Activated CD4-positive, alpha-beta T cell treated with anti-CD3 and anti-CD28 coated beads, Interleukin-2, amount 50 U/mL, for 24 hours (primary cell): ENCODE data around the gene CENPT.
"Not testable (repeated sequence)": the region's sequence is repeated elsewhere in the genome, so short reads cannot be mapped to it uniquely, and the experiment has no call there.

Experiments used
- DNase-seq, 2 donors: peaks; one replicate each; pipeline ENCODE4 v3.0.0-alpha.2; 2020; ENCODE audit warnings: low read depth in 1 of 2, low spot score in 1 of 2

Gene CENPT

DNA sequence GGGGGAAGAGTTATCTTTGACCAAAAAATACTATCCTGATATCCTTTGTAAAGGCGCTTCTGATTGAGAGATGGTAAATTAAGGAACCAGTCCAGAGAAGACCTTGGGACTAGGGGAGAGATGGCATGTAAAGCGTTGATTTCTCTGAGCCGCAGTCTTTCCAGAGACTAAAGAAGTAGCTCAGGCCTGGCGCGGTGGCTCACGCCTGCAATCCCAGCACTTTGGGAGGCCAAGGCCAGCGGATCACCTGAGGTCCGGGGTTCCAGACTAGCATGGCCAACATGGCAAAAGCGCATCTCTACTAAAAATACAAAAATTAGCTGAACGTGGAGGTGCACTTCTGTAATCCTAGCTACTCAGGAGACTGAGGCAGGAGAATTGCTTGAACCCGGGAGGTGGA, 625 bp upstream of the CENPT start:
- no peak for DNase-seq

DNA sequence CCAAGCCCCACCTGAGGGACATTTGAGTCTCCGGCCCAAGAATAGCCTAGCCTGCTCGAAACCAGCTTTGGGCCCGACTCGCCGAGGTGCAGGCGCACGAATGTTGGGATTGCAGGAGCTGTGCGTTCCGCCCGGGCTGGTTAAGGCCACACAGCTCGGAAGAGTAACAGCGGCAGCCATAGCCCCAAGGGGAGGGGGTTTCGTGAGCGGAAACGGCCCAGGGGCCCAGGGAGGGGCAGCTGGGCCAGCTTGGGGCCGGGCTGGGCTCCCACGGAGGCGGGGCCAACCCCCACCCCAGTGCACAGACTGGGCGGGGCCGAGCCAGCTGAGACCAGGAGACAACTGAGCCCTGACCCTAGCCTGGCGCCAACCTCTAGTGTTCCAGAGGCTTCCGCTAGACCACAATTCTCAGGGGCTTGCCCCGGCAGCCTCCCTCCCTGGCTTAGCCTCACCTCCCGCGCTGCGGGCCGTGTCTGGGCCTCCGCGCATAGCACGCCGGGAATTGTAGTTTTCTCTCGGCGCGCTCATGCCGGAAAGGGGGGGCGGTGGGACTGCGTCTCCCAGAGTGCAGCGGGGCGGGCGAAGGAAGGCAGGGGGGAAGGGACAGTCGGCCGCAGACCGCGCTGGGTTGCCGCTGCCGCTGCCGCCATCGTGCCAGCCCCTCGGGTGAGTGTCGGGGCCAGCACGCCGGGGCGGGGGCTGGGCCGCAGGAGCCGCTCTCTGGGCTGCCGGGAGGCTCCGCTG, 1.0 kb downstream of the CENPT start, which contains the start of gene NUTF2:
TSS of gene NUTF2 (plus strand) at position 614 of the 744 bp plus-strand sequence. CDS start 18,198 bp downstream, outside the sequence.
- DNase-seq, result peak; percentile 92 to 94

DNA sequence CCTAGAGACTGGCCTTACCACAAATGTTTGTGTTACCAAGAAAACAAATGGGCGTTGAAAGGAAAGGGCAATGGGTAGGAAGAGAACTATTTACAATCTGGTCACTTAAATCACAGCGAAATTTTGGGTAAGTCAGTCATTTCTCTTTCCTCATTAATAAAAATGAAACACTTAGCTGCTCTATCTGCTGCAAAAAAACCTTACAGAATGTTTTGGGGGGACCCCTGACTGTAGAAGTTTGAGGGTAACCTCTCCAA, 1.5 kb downstream of the CENPT start:
- DNase-seq, result no peak

DNA sequence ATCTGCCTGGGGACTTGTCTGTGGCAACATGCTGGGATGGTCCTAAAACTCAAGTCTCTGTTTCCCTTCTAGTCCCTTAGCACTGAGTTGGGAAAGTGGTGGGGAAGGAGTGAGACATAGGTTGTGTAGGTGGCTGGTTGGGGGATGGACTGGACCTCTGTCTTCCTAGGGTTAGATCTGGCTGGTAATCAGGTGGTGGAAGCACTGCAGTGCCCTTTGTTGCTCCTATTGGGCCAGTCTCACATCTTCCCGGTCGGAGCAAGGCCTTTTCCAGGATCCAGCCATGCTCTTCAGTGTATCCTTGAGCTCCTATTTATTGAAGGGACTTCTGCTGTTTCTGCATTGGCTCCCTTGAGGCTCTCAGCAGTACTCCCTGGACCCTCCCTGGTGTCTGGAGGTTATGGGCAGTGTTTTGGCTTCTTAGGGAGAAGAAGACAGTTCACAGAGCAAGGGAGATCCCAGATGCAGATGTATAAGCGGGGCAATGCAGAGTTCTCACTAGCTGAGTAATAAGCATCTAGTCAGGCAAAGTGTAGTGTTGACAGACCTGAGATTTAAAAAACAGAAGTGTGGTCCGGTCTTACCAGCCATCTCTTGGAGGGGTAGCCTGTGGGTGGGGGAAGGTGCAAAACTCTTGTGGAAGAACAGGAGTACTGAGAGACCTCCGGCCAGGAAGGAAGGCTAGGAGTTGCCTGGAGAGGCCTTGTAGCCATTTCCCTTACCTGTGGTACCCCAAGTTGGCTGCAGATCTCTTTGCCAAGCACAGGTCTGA, 2.0 kb downstream of the CENPT start:
- no peak for DNase-seq

DNA sequence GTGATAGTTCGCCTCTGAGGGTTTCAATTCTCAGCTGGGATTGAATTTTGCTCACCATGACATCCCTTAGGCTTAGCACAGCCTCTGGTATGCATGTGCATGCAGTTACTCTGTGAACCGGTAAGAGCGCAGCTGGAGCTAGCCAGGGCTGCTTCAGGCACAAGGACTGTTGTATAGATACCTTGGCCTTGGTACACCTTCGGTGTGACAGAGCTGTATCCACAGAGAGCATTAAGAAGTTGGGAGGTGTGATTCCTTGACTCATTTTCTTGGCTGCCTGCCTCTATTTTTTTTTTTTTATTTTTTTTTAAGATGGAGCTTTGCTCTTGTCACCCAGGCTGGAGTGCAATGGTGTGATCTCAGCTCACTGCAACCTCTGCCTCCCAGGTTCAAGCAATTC, 3.0 kb downstream of the CENPT start:
- DNase-seq, result no peak

DNA sequence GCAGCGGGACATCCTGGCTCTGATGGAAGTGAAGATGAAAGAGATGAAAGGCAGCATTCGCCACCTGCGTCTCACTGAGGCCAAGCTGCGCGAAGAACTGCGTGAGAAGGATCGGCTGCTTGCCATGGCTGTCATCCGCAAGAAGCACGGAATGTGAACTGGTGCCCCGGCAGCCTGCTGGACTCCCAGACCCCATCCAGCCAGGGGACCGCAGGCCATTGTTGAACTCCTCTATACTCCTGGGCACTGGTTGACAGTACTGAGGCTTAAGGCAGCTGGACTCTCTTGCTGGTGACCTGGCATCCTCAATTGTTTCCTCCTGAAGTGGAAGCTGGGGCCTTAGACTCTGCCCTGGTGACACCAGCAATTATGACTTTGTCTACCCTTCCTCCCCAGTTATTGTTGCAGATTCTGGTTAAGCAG, 4.1 kb downstream of the CENPT start:
- DNase-seq, result peak in 1 of 2 donors; percentile 19

DNA sequence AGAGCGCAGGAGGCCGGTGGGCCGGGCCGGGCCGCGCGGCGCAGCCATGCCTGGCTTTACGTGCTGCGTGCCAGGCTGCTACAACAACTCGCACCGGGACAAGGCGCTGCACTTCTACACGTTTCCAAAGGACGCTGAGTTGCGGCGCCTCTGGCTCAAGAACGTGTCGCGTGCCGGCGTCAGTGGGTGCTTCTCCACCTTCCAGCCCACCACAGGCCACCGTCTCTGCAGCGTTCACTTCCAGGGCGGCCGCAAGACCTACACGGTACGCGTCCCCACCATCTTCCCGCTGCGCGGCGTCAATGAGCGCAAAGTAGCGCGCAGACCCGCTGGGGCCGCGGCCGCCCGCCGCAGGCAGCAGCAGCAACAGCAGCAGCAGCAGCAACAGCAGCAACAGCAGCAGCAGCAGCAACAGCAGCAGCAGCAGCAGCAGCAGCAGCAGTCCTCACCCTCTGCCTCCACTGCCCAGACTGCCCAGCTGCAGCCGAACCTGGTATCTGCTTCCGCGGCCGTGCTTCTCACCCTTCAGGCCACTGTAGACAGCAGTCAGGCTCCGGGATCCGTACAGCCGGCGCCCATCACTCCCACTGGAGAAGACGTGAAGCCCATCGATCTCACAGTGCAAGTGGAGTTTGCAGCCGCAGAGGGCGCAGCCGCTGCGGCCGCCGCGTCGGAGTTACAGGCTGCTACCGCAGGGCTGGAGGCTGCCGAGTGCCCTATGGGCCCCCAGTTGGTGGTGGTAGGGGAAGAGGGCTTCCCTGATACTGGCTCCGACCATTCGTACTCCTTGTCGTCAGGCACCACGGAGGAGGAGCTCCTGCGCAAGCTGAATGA, 4.8 kb downstream of the CENPT start:
- peak; percentile 35 to 42 for DNase-seq

DNA sequence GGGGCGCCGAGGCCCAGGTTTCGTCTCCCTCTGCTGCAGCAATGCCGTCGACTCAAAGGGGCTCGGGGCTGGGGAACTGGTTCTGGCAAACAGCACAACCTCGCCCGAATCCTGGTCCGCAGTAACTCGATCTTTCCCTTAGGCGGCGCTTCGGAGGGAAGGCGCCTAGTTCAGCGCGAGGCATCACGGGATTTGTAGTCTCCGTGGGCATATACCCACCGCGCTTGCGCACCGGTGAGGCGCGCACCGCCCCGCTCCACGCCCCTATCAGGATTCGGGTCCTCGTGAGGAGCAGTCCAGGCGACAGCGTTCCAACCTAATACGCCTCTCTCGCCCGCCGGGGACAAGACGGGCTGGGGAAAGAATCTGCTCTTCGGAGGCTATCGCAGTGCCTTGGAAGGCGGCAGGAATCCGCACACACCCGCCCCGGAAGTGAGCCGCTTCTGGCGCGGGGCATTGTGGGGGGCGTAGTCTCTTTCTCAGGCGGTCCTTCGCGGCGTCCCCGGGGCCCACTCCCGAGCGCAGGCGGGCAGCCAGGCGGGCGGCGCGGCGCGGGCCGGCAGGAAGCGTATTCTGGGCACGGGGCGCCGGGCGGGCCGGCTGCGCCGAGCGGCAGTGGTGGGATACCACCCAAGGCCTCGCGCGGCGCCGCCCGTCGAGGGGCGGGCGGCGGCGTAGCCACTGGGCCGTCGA, 5.5 kb downstream of the CENPT start, which contains the start of gene THAP11:
TSS of gene THAP11 (plus strand) at position 505 of the 693 bp plus-strand sequence. CDS start 235 bp downstream, outside the sequence.
- peak; percentile 92 to 94 for DNase-seq

DNA sequence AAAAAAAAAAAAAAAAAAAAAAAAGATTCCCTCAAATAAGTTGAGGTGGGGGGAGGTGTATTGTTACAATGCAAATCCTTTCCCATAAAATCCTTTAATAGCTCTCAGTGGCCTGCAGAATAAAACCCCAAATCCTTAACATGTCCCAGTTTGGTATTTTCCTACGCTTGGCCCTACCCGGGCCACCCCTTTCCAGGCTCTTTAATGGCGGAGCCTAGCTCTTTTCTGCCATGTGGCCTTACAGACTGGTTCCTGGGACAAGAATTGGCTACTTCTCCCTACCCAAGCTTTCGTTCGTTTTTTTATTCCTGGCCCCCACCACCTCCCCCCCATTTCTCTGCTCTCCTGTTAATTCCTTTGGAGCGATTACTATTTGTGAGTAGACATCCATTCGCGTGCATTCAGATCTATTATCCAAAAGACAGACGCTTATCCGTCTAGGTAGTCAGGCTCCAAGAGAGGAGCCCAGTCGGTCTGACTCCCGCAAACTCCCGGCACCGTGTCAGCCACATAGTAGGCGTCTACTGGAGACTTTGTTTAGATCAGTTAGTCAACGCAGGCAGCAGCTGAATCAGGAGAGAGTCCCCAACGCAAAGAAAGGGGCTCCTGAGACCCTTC, 6.2 kb downstream of the CENPT start:
- DNase-seq, result no peak

DNA sequence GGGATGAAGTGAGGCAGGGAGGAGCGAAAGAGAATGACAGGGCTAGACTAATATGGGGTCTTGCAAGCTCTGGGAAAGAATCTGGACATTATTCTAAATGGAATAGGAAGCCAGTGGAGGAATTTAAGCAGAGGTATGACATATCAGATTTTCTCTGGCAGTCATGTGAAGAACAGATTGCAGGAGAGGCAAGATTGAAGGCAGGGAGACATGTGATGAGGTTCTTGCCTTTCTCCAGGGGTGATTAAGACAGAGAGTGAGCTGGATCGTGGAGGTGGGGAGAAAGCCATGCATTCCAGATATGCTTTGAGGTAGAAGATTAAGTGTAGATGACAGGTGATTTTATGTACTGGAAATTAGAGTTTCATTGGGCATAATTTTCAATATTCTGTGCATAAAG, 9.7 kb downstream of the CENPT start:
- DNase-seq, result no peak

DNA sequence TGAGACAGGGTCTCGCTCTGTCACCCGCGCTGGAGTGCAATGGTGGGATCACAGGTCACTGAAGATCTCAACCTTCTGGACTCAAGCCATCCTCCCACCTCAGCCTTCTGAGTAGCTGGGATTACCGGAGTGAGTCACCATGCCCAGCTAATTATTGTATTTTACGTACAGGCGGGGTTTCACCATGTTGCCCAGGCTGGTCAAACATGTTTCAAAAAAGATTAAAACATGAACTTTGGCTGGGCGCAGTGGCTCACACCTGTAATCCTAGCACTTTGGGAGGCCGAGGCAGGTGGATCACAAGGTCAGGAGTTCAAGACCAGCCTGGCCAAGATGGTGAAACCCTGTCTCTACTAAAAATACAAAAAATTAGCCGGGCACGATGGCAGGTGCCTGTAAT, 10.3 kb downstream of the CENPT start:
- not testable (repeated sequence) for DNase-seq

DNA sequence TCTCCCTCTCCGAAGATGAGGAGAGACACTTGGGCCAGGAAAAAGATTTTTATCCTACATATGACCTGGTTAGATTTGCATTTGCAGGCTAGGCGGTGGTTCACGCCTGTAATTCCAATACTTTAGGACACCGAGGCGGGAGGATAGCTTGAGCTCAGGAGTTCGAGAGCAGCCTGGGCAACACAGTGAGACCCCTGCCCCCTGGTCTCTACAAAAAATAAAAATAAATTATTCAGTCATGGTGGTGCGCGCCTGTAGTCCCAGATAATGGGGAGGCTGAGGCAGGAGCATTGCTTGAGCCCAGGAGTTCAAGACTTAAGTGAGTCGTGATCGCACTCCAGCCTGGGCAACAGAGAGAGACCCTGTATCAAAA, 13.3 kb downstream of the CENPT start:
- no peak for DNase-seq

DNA sequence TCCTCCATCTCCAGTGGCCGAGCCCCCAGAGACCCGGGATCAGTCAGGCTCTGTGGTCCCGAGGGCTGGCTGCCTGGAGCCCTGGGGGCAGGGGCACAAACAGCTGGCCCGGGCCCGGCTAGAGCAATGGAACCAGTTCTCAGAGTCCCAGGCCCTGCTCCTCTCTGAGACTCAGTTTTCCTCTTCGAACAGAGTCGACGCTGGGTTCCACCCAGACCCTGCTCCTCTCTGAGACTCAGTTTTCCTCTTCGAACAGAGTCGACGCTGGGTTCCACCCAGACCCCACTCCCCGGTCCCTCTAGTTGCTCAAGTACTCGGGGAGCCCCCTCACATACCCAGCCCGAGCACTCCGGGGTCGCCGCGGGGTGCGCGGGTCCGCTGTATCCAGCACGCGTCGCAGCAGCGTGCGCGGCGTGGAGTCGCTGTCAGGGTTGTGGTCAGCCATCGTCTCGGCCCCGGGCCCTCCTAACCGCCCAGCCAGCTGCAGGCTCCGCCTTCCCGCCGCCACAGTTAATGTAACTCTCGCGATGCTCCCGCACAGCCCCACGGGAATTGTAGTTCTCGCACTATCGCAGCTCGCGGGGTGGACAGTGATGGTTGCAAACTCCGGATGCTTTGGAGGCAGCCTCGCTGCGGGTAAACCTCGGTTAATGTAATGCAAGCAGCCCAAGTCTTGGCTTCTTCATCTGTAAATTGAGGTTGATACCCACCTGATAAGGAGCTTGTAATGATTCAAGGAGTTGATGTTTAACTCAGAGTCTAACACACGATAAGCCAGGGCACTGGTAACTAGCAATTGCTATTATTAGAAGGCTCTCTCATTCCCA, 13.9 kb downstream of the CENPT start:
- peak; percentile 86 to 89 for DNase-seq

DNA sequence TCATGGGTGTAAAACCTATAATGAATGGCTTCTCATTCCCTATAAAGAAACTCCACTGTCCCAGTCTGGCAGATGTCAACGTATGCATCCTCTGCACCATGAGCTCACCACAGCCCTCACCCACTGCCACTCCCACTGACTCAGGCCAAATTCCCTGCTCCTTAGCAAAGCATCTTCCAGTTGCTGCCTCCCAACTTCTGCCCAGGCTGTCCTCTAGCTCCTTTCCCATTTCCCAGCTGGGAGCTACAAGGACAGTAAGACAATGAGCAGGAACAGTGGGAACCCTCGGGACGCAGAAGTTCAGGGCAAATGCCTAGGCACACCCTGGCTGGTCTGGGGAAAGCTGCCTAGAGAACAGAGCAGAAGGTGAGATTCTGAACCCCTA, 14.5 kb downstream of the CENPT start:
- DNase-seq, result no peak

DNA sequence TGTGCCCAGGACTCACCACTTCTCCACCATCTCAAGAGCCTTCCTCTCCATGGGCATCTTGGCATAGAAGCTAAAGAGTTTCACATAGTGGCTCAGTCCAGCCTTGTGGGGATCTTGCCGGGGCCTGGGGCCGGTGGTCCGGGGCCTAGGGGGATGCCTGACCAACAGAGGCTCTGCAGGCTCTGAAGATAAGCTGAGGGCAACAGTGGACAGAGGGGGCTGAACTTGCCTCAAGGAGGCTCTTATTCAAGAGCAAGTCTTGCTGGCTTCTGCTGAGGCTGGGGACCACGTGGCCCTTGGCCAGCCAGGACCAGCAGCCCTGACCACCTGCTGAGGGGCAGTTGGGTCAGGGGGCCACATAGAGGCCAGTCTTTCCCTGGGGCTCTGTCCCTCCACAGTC, 18.8 kb downstream of the CENPT start:
- DNase-seq, result no peak

DNA sequence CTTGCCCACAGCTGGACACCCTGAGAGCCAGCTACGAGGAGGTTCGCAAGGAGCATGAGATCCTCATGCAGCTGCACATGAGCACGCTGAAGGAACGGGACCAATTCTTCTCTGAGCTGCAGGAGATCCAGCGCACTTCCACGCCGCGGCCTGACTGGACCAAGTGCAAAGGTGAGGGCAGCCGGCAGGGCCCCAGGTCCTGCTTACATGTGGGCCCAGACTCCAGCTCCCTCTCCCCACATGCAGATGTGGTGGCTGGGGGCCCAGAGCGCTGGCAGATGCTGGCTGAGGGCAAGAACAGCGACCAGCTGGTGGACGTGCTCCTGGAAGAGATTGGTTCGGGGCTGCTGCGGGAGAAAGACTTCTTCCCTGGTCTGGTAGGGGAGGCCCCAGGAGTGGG, 21.6 kb downstream of the CENPT start:
- DNase-seq, result no peak

DNA sequence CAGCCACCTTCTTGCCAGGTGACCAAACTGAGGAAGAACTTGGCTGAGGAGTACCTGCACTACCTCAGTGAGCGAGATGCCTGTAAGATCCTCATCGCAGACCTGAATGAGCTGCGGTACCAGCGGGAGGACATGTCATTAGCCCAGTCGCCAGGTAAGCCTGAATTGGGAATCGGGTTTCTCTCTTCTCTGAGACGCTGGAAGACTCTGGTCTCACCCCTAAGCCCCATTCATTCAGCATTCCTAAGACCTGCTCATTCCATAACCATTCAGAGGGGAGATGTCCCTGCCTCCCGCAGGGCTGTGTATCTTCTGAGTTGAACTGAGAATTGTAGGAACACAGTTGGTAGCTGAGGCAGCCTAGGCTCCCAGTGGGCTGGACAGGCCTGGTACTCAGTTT, 22.4 kb downstream of the CENPT start:
- no peak for DNase-seq

DNA sequence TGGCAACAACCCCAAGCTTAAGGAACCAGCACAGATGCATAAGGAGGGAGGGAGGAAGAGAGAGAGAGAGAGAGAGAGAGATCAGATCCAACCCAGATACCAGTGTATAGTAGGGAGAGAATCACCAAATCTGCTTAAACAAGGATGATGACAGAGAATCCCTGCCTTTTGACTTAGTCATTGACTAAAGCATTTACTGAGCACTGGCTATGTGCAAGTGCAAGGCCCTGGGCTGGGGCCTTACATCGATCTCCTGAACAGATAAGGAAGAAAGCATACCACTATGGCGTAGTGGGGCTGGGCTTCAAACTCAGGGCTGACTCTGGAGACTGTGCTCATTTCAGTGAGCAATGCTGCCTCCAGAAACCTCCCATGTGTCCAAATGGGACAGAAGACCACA, 25.0 kb downstream of the CENPT start:
- DNase-seq, result no peak

DNA sequence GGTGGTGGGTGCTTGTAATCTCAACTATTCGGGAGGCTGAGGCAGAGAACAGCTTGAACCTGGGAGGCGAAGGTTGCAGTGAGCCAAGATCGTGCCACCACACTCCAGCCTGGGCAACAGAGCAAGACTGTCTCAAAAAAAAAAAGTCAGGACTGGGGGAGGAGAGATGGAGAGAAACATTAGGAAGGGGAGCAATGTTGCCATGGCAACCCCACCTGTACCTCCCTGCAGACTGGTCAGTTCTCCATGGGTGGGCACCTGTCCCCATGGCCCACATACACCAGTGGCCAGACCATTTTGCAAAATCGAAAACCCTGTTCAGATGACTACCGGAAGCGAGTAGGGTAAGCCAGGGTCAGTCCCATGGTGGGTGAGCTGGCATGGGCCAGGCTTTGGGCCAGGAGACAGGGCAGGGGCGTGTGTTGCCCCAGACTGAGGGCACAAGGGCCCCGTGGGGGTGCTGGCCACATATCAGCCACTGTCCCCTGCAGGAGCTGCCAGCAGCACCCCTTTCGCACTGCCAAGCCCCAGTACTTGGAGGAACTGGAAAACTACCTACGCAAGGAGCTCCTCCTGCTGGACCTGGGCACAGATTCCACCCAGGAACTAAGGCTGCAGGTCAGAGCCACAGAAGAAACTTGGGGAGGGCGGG, 26.8 kb downstream of the CENPT start:
- no peak for DNase-seq
